ENCODE results near the gene ZNF740. TPM values are rescaled to one million over a fixed set of nuclear protein-coding genes. Genes with fewer than 3 reads are reported as not detected.

Gene ZNF740
- total and polyA plus RNA-seq, 10 of the 15 experiments (the other 5 are each of a cell fraction or from before 2014, with no cell fraction given), result 1.4 to 33.6 (median 11.3) TPM

DNA sequence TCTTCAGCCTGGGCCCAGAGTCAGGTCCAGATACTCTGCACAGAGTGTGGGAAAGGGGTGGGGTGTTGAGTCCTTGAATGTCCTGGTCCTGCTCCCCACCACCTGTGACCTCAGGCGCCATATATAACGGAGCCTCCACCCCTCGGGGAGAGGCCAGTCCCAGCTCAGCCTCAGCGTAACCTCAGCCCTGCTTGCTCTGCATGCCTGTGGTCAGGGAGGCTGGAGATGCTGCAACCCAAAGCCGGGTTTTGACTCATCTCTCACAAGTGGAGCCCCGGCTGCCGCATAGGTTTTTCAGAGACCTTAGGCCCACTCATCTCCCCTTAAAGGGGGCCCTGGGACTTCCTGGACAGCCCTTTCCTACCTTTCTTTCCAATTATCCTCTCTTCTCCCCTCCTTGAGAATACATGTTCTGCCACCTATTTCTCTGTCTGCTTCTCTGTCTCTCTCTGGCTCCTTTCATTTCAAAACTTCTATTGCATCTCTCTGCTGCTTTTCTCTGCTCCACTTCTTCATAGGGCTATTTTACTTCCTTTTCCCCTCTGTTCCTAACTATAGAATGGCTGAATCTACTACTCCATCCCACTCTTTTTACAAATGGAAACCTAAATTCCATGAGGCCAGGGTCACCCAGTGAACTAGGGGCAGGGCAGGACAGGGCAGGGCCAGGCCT, 25.4 kb downstream of the ZNF740 start (continued):
- TF ChIP-seq RBBP5 (conservative IDR thresholded peaks at IDR 0.05) (no peak), BCL11A (IDR thresholded peaks at IDR 0.05; ENCODE audit: low read depth, low read length) (peak; percentile 93), ZNF622 (IDR thresholded peaks at IDR 0.05) (no peak), NR2F1 (conservative IDR thresholded peaks at IDR 0.05) (peak; percentile 90), KLF5 (IDR thresholded peaks at IDR 0.05; ENCODE audit: partially characterized antibody) (no peak), GATAD2B (conservative IDR thresholded peaks at IDR 0.05; ENCODE audit: low read depth) (no peak; the same call in 1 of the 2 replicates), CBX3 (IDR thresholded peaks at IDR 0.05; ENCODE audit: borderline replicate concordance, low read depth) (no peak), NFIC (IDR thresholded peaks at IDR 0.05; ENCODE audit: low read depth, low read length) (peak; percentile 80), CBFB (IDR thresholded peaks at IDR 0.05; ENCODE audit: low read depth) (peak; percentile 98), NBN (IDR thresholded peaks at IDR 0.05) (peak; percentile 78), HDAC6 (IDR thresholded peaks at IDR 0.05; ENCODE audit: unreplicated experiment) (no peak), NFXL1 (IDR thresholded peaks at IDR 0.05; ENCODE audit: borderline replicate concordance) (no peak), SPI1 (IDR thresholded peaks at IDR 0.05; ENCODE audit: borderline replicate concordance, insufficient read depth, low read depth, low read length) (no peak), ZNF384 (IDR thresholded peaks at IDR 0.05; ENCODE audit: borderline replicate concordance, low read depth, low read length) (no peak), PAX5 (IDR thresholded peaks at IDR 0.05; ENCODE audit: borderline replicate concordance, low read depth, low read length) (peak; percentile 90), SIX5 (IDR thresholded peaks at IDR 0.05; ENCODE audit: low read depth, low read length, severe bottlenecking) (no peak), ETV6 (conservative IDR thresholded peaks at IDR 0.05 in 1 of 2, IDR thresholded peaks at IDR 0.05 in 1 of 2; ENCODE audit: borderline replicate concordance in 1 of 2, low read depth in 1 of 2) (peak in 1 of 2 experiments; percentile 80; a peak in 1 of 4 replicates), POLR2AphosphoS2 (IDR thresholded peaks at IDR 0.05; ENCODE audit: low read depth, low read length) (no peak)
- TF ChIP-seq, protein P1, sequence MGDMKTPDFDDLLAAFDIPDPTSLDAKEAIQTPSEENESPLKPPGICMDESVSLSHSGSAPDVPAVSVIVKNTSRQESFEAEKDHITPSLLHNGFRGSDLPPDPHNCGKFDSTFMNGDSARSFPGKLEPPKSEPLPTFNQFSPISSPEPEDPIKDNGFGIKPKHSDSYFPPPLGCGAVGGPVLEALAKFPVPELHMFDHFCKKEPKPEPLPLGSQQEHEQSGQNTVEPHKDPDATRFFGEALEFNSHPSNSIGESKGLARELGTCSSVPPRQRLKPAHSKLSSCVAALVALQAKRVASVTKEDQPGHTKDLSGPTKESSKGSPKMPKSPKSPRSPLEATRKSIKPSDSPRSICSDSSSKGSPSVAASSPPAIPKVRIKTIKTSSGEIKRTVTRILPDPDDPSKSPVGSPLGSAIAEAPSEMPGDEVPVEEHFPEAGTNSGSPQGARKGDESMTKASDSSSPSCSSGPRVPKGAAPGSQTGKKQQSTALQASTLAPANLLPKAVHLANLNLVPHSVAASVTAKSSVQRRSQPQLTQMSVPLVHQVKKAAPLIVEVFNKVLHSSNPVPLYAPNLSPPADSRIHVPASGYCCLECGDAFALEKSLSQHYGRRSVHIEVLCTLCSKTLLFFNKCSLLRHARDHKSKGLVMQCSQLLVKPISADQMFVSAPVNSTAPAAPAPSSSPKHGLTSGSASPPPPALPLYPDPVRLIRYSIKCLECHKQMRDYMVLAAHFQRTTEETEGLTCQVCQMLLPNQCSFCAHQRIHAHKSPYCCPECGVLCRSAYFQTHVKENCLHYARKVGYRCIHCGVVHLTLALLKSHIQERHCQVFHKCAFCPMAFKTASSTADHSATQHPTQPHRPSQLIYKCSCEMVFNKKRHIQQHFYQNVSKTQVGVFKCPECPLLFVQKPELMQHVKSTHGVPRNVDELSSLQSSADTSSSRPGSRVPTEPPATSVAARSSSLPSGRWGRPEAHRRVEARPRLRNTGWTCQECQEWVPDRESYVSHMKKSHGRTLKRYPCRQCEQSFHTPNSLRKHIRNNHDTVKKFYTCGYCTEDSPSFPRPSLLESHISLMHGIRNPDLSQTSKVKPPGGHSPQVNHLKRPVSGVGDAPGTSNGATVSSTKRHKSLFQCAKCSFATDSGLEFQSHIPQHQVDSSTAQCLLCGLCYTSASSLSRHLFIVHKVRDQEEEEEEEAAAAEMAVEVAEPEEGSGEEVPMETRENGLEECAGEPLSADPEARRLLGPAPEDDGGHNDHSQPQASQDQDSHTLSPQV (IDR thresholded peaks at IDR 0.05), result no peak
- TF ChIP-seq, protein P2, sequence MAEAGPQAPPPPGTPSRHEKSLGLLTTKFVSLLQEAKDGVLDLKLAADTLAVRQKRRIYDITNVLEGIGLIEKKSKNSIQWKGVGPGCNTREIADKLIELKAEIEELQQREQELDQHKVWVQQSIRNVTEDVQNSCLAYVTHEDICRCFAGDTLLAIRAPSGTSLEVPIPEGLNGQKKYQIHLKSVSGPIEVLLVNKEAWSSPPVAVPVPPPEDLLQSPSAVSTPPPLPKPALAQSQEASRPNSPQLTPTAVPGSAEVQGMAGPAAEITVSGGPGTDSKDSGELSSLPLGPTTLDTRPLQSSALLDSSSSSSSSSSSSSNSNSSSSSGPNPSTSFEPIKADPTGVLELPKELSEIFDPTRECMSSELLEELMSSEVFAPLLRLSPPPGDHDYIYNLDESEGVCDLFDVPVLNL (IDR thresholded peaks at IDR 0.05; ENCODE audit: low read depth, low read length), result no peak
- TF ChIP-seq, protein P3, sequence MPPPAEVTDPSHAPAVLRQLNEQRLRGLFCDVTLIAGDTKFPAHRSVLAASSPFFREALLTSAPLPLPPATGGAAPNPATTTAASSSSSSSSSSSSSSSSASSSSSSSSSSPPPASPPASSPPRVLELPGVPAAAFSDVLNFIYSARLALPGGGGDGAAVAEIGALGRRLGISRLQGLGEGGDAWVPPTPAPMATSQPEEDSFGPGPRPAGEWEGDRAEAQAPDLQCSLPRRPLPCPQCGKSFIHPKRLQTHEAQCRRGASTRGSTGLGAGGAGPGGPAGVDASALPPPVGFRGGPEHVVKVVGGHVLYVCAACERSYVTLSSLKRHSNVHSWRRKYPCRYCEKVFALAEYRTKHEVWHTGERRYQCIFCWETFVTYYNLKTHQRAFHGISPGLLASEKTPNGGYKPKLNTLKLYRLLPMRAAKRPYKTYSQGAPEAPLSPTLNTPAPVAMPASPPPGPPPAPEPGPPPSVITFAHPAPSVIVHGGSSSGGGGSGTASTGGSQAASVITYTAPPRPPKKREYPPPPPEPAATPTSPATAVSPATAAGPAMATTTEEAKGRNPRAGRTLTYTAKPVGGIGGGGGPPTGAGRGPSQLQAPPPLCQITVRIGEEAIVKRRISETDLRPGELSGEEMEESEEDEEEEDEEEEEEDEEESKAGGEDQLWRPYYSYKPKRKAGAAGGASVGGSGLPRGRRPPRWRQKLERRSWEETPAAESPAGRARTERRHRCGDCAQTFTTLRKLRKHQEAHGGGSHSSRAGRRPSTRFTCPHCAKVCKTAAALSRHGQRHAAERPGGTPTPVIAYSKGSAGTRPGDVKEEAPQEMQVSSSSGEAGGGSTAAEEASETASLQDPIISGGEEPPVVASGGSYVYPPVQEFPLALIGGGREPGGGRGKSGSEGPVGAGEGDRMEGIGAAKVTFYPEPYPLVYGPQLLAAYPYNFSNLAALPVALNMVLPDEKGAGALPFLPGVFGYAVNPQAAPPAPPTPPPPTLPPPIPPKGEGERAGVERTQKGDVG (CRISPR knock-in tag; IDR thresholded peaks at IDR 0.05), result no peak
- TF ChIP-seq, protein P4, sequence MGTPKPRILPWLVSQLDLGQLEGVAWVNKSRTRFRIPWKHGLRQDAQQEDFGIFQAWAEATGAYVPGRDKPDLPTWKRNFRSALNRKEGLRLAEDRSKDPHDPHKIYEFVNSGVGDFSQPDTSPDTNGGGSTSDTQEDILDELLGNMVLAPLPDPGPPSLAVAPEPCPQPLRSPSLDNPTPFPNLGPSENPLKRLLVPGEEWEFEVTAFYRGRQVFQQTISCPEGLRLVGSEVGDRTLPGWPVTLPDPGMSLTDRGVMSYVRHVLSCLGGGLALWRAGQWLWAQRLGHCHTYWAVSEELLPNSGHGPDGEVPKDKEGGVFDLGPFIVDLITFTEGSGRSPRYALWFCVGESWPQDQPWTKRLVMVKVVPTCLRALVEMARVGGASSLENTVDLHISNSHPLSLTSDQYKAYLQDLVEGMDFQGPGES (IDR thresholded peaks at IDR 0.05), result no peak

Measured in GM12878 (cell line).